Measurements from ENCODE around the gene OR6F1.
"Not testable (repeated sequence)": the region's sequence is repeated elsewhere in the genome, so short reads cannot be mapped to it uniquely, and the experiment has no call there.

The OR6F1 gene

DNA sequence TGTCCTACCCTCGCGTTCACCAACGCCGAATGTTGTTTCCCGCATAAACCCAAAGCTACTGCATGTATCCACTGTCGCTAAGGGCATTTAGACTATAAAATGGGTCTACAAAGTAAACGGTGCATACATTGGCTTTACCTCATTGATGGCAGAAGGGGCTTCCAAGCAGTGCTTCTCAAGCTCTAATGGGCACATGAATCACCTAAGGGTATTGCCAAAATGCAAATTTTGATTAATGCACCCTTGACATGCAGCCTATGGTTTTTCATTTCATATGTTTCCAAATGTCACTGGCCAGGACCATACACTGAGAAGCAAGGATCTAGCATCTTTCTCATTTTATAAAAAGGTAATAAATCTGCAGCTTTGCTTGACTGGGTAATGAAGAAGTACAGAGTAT lies 2.7 kb downstream of the OR6F1 start:
- Histone ChIP-seq H3K9me3 (ENCODE audit: insufficient read depth, low read depth, low read length) (no peaks in the 10 kb centered on the region), H3K4me3 (ENCODE audit: low read length) (no peak overlapping the region), H3K9ac (ENCODE audit: low read depth, low read length) (no peak overlapping the region), H3K4me1 (ENCODE audit: insufficient read depth, low read length) (no peaks in the 10 kb centered on the region), H3K27ac (ENCODE audit: low read length) (no peak overlapping the region), H3K27me3 (ENCODE audit: insufficient read depth, low read length) (no peaks in the 10 kb centered on the region), H3K36me3 (ENCODE audit: insufficient read depth, low read depth, low read length) (no peaks in the 10 kb centered on the region)

DNA sequence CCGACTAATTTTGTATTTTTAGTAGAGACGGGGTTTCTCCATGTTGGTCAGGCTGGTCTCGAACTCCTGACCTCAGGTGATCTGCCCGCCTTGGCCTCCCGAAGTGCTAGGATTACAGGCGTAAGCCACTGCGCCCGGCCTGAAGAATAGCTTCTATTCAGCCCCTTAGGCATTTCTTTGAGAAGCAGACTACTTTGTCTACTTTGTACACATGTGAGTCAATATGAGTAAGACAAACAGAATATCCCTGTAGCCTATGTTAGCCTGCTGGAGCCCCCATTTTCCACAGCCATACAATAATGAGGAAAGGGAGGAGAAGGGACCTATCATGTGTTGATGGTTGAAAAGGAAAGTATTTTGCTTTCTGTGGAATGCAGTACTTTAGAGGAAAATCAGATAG lies 5.8 kb downstream of the OR6F1 start:
- not testable (repeated sequence) for H3K27me3 ChIP-seq (ENCODE audit: insufficient read depth, low read length); H3K36me3 ChIP-seq (ENCODE audit: insufficient read depth, low read depth, low read length); H3K9me3 ChIP-seq (ENCODE audit: insufficient read depth, low read depth, low read length); H3K4me1 ChIP-seq (ENCODE audit: insufficient read depth, low read length); H3K27ac ChIP-seq (ENCODE audit: low read length); H3K9ac ChIP-seq (ENCODE audit: low read depth, low read length); H3K4me3 ChIP-seq (ENCODE audit: low read length)

DNA sequence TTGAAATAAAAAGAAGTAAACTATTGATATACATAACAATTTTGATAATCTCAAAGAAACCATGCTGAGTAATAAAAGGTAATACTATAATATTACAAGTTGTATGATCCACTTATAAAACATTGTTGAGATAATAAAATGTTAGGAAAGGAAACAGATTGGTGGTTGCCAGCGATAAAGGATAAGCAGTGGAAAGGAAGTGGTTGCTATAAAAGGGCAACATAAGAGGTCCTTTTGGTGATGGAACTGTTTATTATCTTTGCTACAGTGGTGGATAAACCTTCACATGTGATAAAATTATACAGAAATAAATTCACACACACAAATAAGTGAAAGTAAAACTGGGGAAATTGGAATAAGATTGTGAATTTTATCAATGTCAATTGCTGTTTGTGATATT lies 15.1 kb downstream of the OR6F1 start:
- Histone ChIP-seq H3K4me3 (ENCODE audit: low read length) (no peak overlapping the region), H3K4me1 (ENCODE audit: insufficient read depth, low read length) (no peaks in the 10 kb centered on the region), H3K9ac (ENCODE audit: low read depth, low read length) (no peak overlapping the region), H3K27me3 (ENCODE audit: insufficient read depth, low read length) (no peaks in the 10 kb centered on the region), H3K27ac (ENCODE audit: low read length) (no peak overlapping the region), H3K9me3 (ENCODE audit: insufficient read depth, low read depth, low read length) (peaks cover 5% of the 10 kb centered on the region), H3K36me3 (ENCODE audit: insufficient read depth, low read depth, low read length) (no peaks in the 10 kb centered on the region)

DNA sequence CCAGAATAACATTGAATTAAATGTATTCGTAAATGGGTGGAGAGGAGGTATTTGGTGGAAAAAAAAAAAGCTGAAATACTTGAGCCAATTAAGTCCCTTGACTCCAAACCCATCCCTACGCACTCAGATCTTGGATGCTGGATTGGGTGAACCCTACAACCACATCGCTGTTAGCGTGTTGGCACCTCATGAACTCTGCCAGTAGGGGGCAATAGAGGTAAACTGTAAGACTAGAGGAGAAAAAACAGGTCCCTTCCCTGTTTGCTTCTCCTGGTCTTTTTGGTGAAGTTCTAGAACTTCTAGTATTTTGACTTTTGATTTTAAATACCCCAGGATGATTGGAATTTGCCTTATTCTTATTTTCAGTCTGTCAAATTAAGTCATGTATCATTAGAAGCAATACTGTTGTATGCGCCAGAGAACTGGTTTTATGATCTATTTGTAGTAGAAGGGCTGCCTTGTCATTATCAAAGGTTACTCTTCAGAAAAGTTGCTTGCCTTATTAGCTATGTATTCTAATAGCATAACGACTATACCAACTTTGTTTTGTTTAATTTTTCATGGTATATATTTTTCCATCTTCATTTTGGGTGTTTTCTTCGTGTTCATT lies 35.1 kb downstream of the OR6F1 start:
- H3K9ac ChIP-seq (ENCODE audit: low read depth, low read length) = no peak overlapping the region
- H3K4me1 ChIP-seq (ENCODE audit: insufficient read depth, low read length) = no peaks in the 10 kb centered on the region
- no peaks in the 10 kb centered on the region for H3K36me3 ChIP-seq (ENCODE audit: insufficient read depth, low read depth, low read length)
- H3K27ac ChIP-seq (ENCODE audit: low read length) = no peak overlapping the region
- no peaks in the 10 kb centered on the region for H3K9me3 ChIP-seq (ENCODE audit: insufficient read depth, low read depth, low read length)
- H3K27me3 ChIP-seq (ENCODE audit: insufficient read depth, low read length) = no peaks in the 10 kb centered on the region
- no peak overlapping the region for H3K4me3 ChIP-seq (ENCODE audit: low read length)

DNA sequence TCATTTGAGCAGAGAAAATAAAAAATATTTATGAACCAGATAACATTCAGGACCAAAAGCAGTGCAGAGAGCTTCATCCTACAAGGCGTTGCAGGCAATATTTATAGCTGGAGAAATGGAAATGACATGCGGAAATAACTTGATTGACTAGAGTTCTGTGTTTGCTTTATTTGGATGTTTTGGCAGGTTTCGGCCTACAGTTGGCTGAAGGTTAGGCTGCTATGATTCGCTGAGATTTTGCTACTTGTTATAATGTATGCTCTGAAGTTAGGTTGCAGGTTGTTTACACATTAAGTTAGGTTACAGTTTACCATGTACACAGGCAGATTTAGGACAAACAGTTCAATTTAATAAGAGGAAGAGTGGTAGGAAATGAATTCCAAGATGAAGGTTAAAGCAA lies 36.3 kb downstream of the OR6F1 start:
- H3K36me3 ChIP-seq (ENCODE audit: insufficient read depth, low read depth, low read length) = no peaks in the 10 kb centered on the region
- no peak overlapping the region for H3K4me3 ChIP-seq (ENCODE audit: low read length)
- no peak overlapping the region for H3K27ac ChIP-seq (ENCODE audit: low read length)
- no peaks in the 10 kb centered on the region for H3K4me1 ChIP-seq (ENCODE audit: insufficient read depth, low read length)
- H3K9me3 ChIP-seq (ENCODE audit: insufficient read depth, low read depth, low read length) = no peaks in the 10 kb centered on the region
- H3K9ac ChIP-seq (ENCODE audit: low read depth, low read length) = no peak overlapping the region
- H3K27me3 ChIP-seq (ENCODE audit: insufficient read depth, low read length) = no peaks in the 10 kb centered on the region

DNA sequence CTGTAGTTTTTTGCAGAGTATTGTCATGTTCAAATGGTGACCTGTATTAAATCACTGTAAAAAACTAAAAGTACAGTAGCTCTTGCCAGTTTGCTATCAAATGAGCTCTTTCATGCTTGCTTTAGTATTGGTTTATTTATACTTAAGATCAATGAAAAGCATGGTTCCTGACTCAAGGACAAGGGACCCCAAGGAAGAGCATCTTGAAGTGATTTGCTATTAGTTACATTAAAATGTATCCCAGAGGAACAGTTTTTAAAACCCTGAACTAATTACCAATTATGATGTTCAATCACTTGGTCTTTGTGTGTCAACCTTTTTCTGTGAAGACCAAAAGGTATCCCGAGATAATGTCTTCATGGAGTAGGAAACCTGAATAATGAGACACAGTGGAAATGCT lies 36.8 kb downstream of the OR6F1 start, which contains the start of gene OR13G1:
Gene OR13G1, minus strand, starts transcription at position 101 of the 400 bp plus-strand sequence. CDS start 6,698 bp downstream, outside the sequence.
- H3K4me1 ChIP-seq (ENCODE audit: insufficient read depth, low read length) = no peaks in the 10 kb centered on the region
- no peak within 1 kb of the TSS for H3K9ac ChIP-seq (ENCODE audit: low read depth, low read length)
- no peaks in the 10 kb centered on the region for H3K36me3 ChIP-seq (ENCODE audit: insufficient read depth, low read depth, low read length)
- H3K4me3 ChIP-seq (ENCODE audit: low read length) = no peak within 1 kb of the TSS
- no peak within 1 kb of the TSS for H3K27ac ChIP-seq (ENCODE audit: low read length)
- no peaks in the 10 kb centered on the region for H3K27me3 ChIP-seq (ENCODE audit: insufficient read depth, low read length)
- H3K9me3 ChIP-seq (ENCODE audit: insufficient read depth, low read depth, low read length) = no peaks in the 10 kb centered on the region

DNA sequence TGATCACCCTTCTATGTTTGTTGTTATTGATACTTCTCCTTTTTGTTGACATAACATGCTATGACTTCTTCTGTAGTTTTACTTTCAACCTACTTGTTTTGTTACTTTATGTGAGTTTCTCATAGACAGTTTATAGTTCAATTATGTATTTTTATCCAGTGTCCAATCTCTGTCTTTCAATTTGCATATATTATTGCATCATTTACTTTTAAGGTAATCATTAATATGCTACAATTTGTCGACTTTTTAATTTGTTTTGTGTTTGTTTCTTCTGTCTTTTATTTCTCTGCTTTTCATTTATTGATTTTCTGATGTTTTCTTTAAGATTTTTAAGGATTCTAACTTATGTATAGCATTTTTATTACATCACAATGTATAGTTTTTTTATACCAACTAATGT lies 47.2 kb downstream of the OR6F1 start:
- no peaks in the 10 kb centered on the region for H3K4me1 ChIP-seq (ENCODE audit: insufficient read depth, low read length)
- H3K9me3 ChIP-seq (ENCODE audit: insufficient read depth, low read depth, low read length) = no peaks in the 10 kb centered on the region
- no peak overlapping the region for H3K27ac ChIP-seq (ENCODE audit: low read length)
- H3K27me3 ChIP-seq (ENCODE audit: insufficient read depth, low read length) = no peaks in the 10 kb centered on the region
- no peak overlapping the region for H3K9ac ChIP-seq (ENCODE audit: low read depth, low read length)
- no peaks in the 10 kb centered on the region for H3K36me3 ChIP-seq (ENCODE audit: insufficient read depth, low read depth, low read length)
- H3K4me3 ChIP-seq (ENCODE audit: low read length) = no peak overlapping the region

Measured in iPS-20b (cell line).